Stimulated activated CD4-positive, alpha-beta T cell treated with anti-CD3 and anti-CD28 coated beads, TNF-alpha, amount 100 ng/mL, for 4 hours (primary cell): ENCODE results near the gene PLA2G2D.
"Not testable (repeated sequence)": the region's sequence is repeated elsewhere in the genome, so short reads cannot be mapped to it uniquely, and the experiment has no call there.

Source experiments
- DNase-seq, 3 experiments: peaks; one replicate each; pipeline ENCODE4 v3.0.0-alpha.2; 2020; ENCODE audit warnings: low read depth in 3 of 3

Gene PLA2G2D

DNA sequence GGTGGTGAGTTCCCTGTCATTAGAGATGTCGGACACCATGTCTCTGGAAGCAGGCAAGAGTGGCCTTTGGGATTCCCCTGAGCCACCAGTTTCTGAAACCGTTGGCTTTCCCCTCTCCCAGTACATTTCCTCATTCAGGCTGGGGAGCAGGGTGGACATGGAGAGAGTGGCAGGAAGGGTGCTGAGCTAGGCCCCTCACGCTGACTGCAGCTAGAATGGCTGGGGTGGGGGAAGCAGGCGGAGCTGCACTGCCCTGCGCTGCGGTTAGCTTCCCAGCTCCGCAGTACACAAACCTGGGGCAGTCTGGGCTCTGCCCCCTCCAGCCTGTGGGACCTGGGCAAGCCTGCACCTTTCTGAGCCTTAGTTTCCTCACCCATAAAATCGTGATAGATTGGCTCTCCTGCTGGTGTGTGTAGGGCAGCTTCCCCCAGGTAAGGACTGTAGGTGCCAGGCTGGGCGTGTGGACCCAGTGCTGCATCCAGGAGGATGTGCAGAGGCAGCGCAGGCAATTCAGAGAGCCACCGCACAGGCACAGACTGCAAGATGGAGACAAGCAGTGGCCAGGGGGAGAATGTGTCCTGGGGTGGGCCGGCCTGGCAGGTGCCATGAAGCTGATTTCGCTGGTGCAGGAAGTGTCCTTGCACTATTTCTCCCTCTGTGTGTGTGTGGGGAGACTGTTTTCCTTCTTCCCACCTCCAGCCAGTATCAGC lies 22.8 kb upstream of the PLA2G2D start:
- DNase-seq, result no peak

DNA sequence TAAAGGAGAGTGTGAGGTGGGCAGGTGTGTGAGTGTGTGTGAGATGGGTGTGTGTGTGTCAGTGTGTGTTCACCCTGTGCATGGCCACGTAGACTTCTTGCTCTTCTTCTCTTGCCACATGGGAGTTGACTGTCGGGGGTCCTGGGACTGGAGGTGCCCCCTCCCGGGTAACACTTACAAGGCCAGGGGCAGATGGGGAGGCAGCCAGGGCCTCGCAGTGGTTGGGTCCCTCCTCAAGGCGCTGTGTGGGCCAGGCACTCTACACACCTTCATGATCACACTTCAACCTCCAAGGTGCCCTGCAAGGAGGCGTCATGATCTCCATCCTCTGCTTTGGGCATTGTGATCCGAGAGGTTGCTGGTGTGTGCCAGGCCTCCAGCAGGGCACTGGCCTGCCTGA lies 22.1 kb upstream of the PLA2G2D start:
- no peak for DNase-seq

DNA sequence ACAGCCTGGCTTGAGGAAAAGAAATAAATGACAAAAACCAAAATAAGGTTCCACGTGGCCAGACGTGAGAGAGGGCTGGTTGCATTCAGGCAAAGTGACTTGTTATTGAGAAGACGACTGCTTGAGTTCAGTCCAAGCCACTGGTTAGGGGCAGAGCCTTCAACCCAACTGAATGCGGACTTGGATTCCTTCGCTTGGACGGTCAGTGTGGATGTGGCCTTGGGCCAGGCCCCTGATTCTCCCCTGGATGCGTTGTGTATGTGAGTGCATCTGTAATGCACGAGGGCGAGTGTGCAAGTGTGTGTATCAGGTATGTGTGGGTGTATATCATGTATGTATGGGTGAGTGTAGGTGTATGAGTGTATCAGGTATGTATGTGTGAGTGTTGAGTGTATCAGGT lies 21.7 kb upstream of the PLA2G2D start:
- DNase-seq, result no peak

DNA sequence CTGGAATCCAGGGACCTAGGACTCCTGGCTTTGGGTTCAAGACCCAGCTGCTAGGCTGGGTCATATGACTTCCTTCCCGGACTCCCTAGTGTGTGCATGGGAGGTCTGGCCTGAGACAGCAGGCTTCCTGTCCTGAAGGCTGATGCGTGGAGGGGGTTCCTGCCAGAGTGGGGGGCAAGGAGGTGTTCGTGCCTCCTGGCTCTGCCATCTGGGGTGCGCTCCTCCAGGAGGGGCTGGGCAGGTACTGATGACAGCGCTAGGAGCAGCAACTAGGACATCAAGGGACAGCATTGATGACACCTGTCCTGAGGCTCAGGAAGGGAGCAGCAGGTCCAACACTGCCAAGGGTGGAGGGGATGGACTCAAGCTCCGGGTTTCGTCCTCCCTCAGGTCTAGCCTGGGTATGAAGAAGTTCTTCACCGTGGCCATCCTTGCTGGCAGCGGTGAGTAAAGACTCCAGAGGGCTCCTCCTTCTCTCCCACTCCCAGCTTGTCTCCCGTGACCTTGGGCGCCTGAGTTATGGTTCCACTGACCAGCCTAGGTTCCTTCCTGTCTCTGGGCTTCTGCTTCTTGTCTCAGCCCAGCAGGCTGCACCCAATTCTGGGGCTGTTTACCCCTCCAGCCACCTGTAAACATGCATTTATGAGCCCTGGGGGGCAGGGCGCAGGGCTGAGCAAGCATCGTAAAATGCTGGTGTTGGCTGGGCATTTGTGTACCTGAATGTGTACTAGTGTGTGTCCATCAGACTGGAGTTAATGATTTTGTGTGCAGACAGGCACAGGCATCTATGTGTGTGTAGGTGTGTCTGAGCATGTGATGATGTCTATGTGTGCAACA lies 20.7 kb upstream of the PLA2G2D start:
- DNase-seq, result no peak

DNA sequence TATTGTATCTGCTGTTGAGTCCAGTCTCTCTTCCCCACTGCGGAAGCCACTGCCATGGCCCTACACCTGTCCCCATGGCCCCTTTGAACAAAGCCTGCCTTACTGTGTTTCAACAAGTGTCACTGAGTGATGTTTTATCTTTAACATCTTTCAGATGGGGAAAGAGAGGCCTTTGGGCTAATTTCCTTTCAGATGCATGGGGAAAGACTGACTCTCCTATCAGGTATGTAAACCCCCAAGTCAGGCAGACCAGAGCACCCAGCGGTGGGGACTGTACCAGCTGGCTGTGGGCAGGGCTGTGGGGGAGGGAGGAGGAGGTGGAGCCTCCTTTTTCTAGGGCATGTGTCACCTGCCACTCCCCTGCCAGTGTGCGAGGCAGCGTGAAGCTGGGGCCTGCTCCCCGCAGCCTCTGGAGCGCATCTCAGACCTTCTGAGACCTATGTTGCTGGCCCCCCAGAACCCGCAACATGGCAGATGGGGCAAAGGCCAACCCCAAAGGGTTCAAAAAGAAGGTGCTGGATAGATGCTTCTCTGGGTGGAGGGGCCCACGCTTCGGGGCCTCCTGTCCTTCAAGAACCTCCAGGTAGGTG lies 19.7 kb upstream of the PLA2G2D start, which contains the start of gene PLA2G2F:
Gene PLA2G2F (plus strand): TSS at position 363 of the 590 bp plus-strand sequence. CDS start 105 bp downstream, at position 468.
- DNase-seq, result no peak

DNA sequence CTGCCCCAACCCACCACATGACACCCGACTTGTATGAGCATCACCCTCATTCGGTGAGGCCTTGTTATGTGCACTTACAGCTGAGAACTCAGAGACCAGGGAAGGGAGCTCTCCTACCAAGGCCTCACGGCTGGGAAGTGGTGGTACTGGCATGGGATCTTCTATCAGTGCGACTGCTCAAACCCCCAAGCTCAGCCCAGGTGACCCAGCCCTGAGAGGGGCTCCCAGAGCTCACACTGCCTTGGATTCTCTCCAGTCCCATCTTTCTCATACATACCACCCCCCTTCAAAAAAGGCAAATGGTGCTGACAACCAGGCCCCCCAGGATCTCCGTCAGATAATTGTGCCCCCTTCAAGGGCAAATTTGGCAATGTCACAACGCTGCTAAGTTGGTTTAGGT lies 19.0 kb upstream of the PLA2G2D start:
- DNase-seq, result no peak

DNA sequence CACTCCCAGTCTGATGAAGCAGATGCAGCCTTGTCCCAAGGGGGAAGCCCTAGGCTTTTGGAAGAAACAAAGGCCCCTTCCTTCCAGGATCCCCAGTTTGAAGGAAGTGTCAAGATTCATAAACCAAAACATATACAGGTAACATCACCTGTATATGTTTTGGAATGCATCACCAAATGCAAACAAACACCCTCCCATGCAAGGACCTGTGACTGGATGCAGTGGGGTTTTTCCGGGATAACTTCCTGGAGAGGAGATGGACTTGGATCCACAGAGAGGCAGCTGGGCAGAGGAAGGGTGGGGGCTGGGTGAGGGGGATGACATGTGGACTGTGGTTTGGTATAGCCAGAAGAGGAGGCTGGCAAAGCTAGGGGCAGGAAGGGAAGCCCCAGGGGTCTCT lies 18.3 kb upstream of the PLA2G2D start:
- DNase-seq, result no peak

DNA sequence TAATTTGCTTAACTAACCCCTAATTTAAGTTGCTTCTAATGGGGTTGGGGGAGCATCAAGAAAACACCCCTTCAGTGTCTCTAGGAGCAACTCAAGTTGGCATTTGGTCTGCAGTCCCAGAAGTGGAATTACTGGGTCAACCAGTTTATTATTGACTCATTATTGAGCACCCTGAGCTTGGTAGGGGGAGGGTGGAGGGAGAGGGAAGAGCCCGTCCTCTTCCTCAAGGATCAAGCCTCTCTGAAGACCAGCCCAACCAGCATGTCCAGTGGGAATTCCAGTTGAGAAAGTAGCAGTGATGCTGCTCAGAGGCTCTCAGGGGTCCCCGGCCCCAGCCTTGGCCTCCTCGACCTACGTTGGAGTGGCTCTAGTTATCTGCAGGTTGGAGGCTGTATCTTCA lies 17.7 kb upstream of the PLA2G2D start:
- DNase-seq, result no peak

DNA sequence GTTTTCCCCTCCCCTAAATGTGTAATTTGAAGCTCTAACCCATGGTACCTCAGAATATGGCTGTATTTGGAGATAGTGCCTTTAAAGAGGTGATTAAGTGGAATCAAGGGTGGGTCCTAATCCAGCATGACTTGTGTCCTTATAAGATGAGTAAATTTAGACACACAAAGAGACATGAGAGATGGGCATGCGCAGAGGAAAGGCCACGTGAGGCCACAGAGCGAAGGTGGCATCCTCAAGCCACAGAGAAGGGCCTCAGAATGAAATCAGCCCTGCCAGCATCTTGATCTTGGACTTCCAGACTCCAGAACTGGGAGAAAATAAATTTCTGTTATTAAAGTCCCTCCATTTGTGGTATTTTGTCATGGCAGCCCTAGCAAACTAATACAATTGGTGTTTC lies 16.9 kb upstream of the PLA2G2D start:
- no peak for DNase-seq

DNA sequence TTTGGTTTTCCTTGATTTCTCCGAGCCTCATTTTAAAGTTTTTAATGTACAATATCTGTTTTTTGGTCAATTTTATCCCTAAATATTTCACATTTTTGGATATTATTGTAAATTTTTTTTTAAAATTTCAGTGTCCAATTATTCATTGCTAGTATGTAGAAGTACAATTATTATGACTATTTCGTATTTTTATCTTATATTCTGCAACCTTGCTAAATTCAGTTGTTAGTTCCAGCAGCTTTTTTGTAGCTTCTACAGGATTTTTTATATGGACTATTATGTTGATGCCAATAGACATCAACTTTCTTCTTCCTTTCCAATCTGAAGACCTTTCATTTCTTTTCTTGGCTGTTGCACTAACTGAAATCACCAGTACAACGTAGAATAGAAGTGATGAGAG lies 15.7 kb upstream of the PLA2G2D start:
- no peak for DNase-seq

DNA sequence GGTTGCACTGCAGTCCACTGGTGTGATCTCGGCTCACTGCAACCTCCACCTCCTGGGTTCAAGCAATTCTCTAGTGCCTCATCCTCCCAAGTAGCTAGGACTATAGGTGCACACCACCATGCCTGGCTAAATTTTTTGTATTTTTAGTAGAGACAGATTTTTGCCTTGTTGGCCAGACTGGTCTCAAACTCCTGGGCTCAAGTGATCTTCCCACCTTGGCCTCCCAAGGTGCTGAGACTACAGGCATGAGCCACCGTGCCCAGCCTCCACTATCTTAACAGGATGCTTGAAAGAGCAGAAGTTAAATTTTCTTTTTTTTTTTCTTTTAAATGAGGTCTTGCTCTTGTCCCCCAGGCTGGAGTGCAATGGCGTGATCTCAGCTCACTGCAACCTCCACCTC lies 11.2 kb upstream of the PLA2G2D start:
- DNase-seq, result not testable (repeated sequence)

DNA sequence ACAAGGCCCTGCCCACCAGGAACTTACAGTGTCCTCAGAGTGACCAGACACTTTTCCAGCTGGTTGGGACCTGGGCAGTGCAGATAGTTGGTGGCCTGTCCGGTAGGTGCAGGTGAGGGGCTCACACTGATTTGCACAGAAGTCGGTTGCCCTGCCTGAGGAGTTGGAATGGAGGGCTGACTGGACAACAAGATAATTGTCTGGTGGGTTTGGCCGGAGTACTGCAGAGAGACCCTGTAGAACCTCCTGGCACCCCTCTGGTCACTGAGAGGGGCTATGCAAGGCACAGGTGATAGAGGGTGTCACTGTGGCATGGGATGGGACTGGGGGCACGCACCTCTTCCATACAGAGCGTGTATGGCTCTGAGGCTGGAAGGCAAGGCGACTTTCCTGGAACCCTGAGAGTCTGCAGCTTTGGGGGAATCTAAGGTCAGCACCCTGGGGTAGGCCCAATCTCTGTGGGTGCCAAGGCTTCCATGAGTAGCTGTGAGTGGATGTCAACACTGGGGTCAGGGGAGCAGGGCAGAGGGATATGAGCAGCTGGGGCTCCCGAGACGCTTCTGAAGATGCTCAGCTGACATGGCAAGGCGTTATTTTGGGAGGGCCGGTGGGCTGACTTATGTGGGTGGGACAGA lies 7.6 kb upstream of the PLA2G2D start:
- no peak for DNase-seq

DNA sequence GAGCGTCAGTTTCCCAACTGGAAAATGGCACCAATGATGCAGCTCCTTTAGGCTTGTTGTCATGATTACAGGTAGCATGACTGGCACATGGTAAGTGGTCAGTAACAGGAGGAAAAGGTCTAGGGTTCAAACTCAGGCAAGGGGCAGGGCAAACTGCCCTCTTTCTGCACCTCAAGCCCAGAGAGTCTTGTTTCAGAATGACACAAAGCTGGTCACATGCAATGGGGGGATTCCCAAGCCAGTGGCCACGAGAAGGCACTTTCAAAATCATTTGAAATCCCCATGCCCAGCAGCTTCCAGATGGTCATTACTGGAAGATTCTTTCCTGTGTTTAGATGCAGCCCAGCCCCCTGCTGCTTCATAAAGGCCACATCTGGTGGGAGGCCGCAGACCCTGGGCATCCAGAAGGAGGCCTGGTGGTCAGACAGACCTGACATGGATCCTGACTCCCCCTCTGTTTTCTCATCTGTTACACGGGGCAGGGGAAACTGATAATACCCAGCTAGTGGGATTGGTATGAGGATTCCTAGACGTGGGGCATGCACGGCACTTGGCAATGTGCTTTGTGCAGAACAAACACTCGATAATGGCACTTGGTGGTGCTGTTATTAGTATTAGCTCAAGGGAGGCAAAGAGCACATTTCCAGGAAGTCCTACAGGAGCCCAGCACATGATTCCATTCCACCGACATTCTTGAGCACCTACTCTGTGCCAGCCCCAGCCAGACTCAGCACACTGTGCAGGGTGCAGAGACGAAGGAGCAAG lies 6.9 kb upstream of the PLA2G2D start:
- DNase-seq, result no peak

DNA sequence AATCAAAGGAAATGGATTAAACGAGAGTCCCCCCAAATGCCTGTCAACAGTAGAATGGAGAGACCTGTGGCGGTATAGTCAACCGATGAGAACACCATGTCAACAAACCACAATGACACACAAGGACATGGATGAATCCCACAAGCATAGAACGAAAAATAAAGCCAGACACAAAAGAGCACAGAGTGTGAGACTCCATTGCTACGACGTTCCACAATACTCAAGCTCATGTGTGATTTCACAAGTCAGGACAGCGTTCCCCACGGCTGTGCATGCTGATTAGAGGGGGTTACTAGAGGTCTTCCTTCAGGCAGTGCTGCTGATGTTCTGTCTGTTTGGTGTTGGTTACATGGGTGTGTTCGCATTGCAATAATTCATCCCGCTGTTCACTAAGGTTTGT lies 5.8 kb upstream of the PLA2G2D start:
- no peak for DNase-seq

DNA sequence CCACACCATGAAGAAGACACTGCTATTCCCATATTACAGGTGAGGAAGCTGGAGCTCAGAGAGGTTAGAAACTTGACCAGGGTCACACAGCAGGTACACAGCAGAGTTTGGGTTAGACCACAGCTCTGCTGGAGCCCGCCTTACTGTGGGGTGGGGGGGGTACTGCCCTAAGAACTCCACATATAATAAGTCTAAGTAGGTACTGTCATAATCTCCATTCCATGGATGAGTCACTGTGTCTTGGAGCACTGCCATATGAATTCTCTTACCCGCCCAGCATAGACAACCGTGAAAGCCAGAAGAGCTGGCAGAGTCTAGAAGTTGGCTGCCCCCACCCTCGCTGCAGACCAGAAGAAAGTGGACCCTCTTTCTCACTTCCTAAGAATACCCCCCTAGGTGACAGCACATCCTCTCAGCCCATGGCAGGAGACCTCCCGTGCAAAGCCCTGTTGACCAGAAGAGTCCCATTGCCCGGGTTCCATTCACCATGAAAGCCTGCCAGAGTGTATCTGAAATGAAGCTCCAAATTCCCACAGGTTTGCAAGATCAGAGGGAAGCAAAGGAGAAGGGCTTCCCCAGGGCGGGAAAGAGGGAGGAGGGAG lies 5.2 kb upstream of the PLA2G2D start:
- DNase-seq, result no peak

DNA sequence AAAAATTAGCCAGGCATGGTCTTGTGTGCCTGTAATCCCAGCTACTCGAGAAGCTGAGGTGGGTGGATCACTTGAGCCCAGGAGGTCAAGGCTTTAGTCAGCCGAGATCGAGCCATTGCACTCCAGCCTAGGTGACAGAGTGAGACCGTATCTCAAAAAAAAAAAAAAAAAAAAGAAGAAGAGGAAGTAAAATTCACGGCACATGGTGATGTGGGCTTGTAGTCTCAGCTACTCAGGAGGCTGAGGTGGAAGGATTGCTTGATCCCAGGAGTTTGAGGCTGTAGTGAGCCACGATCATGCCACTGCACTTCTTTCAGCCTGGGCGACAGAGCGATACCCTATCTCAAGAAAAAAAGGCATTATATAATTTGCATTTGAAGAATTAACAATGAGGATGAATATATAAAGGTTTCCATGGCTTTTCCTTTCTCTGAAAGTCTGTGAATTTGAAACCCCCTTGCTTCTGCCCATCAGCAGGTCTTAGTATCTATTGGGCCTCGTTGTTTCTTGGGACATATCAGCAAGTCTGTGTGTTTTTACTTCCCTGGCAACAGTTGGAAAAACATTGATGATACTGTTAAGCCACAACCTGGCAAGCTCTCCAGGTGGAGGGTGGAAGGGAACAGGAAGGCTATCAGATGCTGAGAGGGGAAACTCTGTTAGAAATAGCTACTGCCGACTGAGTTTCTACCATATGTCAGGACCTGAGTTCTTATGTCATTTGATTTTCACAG lies 4.6 kb upstream of the PLA2G2D start:
- no peak for DNase-seq

DNA sequence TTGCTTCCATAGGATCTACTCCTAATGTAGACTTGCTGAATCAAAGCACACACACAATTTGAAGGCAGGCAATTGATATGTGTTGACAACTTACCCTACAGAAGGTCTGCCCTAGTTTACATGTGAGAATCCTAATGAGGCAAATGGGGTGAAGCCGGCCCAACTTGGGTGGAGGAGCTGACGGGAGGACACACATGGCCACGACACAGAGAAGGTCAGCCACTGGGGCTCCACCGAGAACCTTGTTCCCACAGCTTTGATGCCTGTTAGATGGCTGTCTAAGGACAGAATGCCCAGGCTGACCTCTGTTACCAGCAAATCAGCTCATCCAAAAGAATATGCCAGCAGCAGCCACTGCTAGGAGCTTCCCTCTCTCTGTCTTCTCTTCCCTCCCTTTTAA lies 1.5 kb upstream of the PLA2G2D start:
- no peak for DNase-seq

DNA sequence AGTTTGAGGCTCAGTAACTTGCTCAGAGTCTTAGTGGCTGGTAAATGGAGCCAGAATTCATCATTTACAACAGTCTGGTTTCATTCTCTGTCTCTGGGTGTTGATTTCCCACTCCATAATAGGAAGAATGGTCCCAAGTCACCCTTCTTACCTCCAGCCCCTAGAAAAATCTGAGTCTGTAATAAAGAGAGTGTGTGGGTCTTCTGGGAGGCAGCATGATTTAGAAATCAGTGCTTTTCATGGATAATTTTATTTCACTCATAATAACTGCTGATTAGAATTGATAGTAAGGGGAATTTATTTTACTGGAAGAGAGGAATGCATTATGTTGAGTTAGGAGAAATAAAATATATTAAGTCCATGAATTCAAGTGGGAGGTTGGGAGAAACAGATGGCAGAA lies 2.1 kb downstream of the PLA2G2D start:
- no peak for DNase-seq

DNA sequence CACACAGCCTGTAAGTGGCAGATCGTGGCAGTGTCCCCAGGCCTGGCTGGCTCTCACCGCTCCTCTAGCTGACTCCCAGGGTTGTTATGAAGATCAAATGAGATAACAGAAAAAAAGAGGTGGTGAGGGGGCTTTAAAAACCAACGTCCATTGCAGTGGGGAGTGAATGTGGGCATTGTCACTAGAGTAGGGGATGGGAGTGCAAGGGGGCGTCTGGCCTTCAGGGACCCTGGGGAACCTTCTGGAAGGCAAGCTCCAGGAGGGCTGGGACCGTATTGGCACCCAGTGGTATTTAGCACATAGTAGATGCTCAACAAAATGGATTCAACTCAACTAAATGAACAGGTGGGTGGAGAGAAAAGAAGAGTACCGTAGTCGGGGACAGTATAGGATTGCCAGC lies 3.4 kb downstream of the PLA2G2D start:
- no peak for DNase-seq

DNA sequence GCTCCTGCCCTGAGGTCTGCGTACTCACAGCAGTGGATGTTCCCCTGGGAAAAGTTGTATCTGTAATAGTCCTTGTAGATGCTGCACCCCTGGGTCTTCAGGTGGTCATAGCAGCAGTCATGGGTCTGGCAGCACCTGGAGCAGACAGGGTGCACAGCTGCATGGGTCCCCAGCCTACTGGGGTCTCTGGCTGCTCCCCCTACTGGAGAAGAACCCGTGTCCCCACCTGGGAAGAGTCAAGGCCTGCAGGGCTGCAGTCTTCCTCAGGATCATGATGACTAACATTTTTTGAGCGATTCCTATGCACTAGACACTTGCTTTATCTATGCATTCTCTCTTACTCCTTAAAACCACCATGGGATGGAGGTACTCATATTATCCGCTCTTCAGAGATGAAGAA lies 3.9 kb downstream of the PLA2G2D start:
- DNase-seq, result no peak
